WTC11 (cell line): ENCODE data around the gene OR10G8. TPM values are rescaled to one million over a fixed set of nuclear protein-coding genes. Genes with fewer than 3 reads are reported as not detected.

Experiments used
- ATAC-seq: fragments of 200-7000 bp; cut with Tn5 transposase; 2 replicates; pipeline ENCODE4 v1.10.0; 2021; ENCODE audit warnings: mild to moderate bottlenecking, moderate library complexity
- CTCF ChIA-PET: fragments of 300-600 bp; sonication (Branson Sonifier 250); formaldehyde crosslinking; loops from one replicate; lab custom pipeline; 2021; ENCODE audit warnings: antibody characterized with exemption; lab: Charles Lee
- POLR2A ChIA-PET: fragments of 350-600 bp; sonication (Branson Sonifier 250); formaldehyde crosslinking; loops from one replicate; lab custom pipeline; 2021; ENCODE audit warnings: antibody characterized with exemption; lab: Charles Lee
- DNase-seq: peaks from one replicate; pipeline ENCODE4 v3.0.0; 2021; ENCODE audit warnings: low spot score
- H3K27ac Mint-ChIP-seq: 2 replicates; pipeline ENCODE4 v1.8.0; 2021; ENCODE audit warnings: mixed read lengths
- H3K27me3 Mint-ChIP-seq: 2 replicates; pipeline ENCODE4 v1.8.0; 2021; ENCODE audit warnings: low read depth, mild to moderate bottlenecking, moderate library complexity, mixed read lengths
- H3K36me3 Mint-ChIP-seq: 2 replicates; pipeline ENCODE4 v1.8.0; 2021; ENCODE audit warnings: mixed read lengths
- H3K4me1 Mint-ChIP-seq: 2 replicates; pipeline ENCODE4 v1.8.0; 2022; ENCODE audit warnings: mixed read lengths
- H3K4me3 Mint-ChIP-seq: 2 replicates; pipeline ENCODE4 v1.8.0; 2021; ENCODE audit warnings: mild to moderate bottlenecking, moderate library complexity, mixed read lengths
- H3K9me3 Mint-ChIP-seq: 2 replicates; pipeline ENCODE4 v1.8.0; 2021; ENCODE audit warnings: mixed read lengths
- CBFB ChIP-seq: sonication (generic); formaldehyde crosslinking; IDR thresholded peaks from 2 replicates; pipeline ENCODE4 v1.8.1; 2022; ENCODE audit warnings: mild to moderate bottlenecking, low read depth, missing genetic modification reagents
- CTCF ChIP-seq: fragments of 200-600 bp; IDR thresholded peaks from 2 replicates; pipeline ENCODE4 v1.8.0; 2022; ENCODE audit warnings: antibody characterized with exemption
- E2F4 ChIP-seq: sonication (generic); formaldehyde crosslinking; IDR thresholded peaks from 2 replicates; pipeline ENCODE4 v1.8.1; 2022; ENCODE audit warnings: low read depth, mild to moderate bottlenecking, moderate library complexity, missing genetic modification reagents, borderline replicate concordance
- FOXJ3 ChIP-seq: sonication (generic); formaldehyde crosslinking; IDR thresholded peaks from 2 replicates; pipeline ENCODE4 v1.9.0; 2021; ENCODE audit warnings: missing genetic modification reagents, mild to moderate bottlenecking, borderline replicate concordance
- FOXK1 ChIP-seq: sonication (generic); formaldehyde crosslinking; IDR thresholded peaks from 2 replicates; pipeline ENCODE4 v1.8.0; 2022; ENCODE audit warnings: mild to moderate bottlenecking, moderate library complexity, missing genetic modification reagents
- MAX ChIP-seq: sonication (generic); formaldehyde crosslinking; IDR thresholded peaks from 2 replicates; pipeline ENCODE4 v1.8.0; 2022; ENCODE audit warnings: mild to moderate bottlenecking, missing genetic modification reagents
- ZNF138 ChIP-seq: sonication (generic); formaldehyde crosslinking; conservative IDR thresholded peaks from 2 replicates; pipeline ENCODE4 v1.8.1; 2022; ENCODE audit warnings: mild to moderate bottlenecking, moderate library complexity, missing genetic modification reagents
- ZNF396 ChIP-seq: fragments of 250-450 bp; sonication (Bioruptor Pico); IDR thresholded peaks from 2 replicates; pipeline ENCODE4 v1.8.0; 2021; ENCODE audit warnings: mild to moderate bottlenecking, moderate library complexity, borderline replicate concordance
- ZNF416 ChIP-seq: fragments of 250-450 bp; sonication (Bioruptor Pico); IDR thresholded peaks from 2 replicates; pipeline ENCODE4 v1.9.0; 2021; ENCODE audit warnings: mild to moderate bottlenecking, inconsistent platforms
- total RNA-seq: library from RNA; stranded (reverse); gene quantifications from 3 replicates; pipeline ENCODE4 v1.2.3, GENCODE V29; 2021

Gene OR10G8
- total RNA-seq, 1 experiment from 2014 or later, result not detected

GRCh38 chr11:124068601-124069110 lies 42.1 kb downstream of the OR10G8 start:
- POLR2A ChIA-PET, result no interaction called here
- CTCF ChIA-PET, result interaction anchor here (0.5 to 2.6 kb wide), 13 partner anchors 12 to 428 kb away, joined by 3 to 16 read pairs (median 5); partner anchors contain the start of gene VWA5A
- Mint-ChIP-seq H3K9me3 (no peaks in the 10 kb centered on the region), H3K27ac (no peak overlapping the region), H3K4me1 (peaks cover 22% of the 10 kb centered on the region), H3K27me3 (peaks cover 3% of the 10 kb centered on the region; the same call in 1 of the 2 replicates), H3K4me3 (no peak overlapping the region), H3K36me3 (no peaks in the 10 kb centered on the region)
- DNase-seq (no peak), ATAC-seq (no peak)
- no peak for TF ChIP-seq ZNF396
- TF ChIP-seq ZNF138 (CRISPR knock-in tag), result no peak
- TF ChIP-seq FOXJ3 (CRISPR knock-in tag), result no peak
- TF ChIP-seq ZNF416, result no peak

DNA sequence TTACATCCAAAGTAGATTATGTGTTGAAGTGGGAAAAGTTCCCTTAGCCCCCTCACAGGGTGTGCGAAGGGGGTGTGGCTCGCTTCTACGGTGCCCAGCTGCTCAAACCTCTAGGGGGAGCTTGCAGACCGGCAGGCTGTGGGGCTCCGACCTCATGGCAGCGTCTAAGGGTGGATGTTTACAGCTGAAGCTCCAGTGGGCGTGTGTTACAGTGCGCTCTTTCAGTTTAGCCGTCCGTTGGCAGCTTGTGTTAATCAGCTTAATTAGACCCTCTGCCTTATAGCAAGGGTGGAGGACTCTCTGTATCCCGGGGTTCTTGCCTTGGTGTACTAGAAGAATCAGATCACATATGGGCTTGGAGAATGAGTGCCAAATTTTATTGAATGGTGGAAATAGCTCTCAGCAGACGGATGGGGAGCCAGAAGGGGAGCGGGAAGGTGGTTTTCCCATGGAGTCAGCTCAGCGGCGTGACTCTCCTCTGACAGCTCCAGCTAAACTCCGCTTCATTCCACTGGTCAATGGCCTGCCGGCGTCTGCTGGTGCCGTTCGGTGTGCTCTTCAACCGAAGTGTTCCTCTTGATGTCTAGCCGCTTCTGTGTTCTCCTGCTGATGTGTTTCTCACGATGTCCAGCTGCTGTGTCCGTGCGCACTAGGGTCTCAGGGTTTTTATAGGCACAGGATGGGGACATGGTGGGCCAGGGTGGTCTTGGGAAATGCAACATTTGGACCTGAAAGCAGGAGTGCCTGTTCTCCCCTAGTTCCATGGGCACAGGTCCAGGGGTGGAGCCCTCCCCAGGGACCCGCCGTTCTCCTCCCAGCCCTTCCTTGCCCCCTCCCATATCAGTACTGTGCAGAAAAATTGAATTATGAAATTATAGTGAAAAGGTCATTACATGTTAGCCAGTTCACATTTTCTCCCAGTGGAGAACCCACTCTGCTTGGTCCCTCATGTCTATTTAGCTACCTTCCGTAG lies 43.1 kb downstream of the OR10G8 start:
- Mint-ChIP-seq H3K9me3 (no peaks in the 10 kb centered on the region), H3K36me3 (no peaks in the 10 kb centered on the region), H3K4me1 (peaks cover 22% of the 10 kb centered on the region), H3K27ac (no peak overlapping the region), H3K27me3 (peaks cover 3% of the 10 kb centered on the region; the same call in 1 of the 2 replicates), H3K4me3 (peak overlapping the region; percentile 48)
- ChIA-PET POLR2A (no interaction called here), CTCF (interaction anchor here (0.6 to 2.6 kb wide), 28 partner anchors 11 to 532 kb away, joined by 3 to 16 read pairs (median 4); partner anchors contain the start of genes SCN3B and VWA5A)
- peak; percentile 99 for ATAC-seq
- TF ChIP-seq E2F4 (CRISPR knock-in tag) (no peak), MAX (peak; percentile 89), FOXK1 (CRISPR knock-in tag) (peak; percentile 78), CTCF (peak; percentile 33; the same call in 1 of the 2 replicates)
- peak; percentile 76 for DNase-seq

- H3K27ac Mint-ChIP-seq, result no peak overlapping the region
- TF ChIP-seq CBFB, result no peak
- TF ChIP-seq CTCF, result peak; percentile 60
- TF ChIP-seq, all 79 proteins: peak for 1
- ATAC-seq, result peak; percentile 15; the same call in 1 of the 2 replicates
- POLR2A ChIA-PET, result interaction anchor here (0.7 kb wide), 1 partner anchor 44 kb away, joined by 5 read pairs; the partner anchor contains the start of gene VWA5A
- Mint-ChIP-seq H3K27me3 (peaks cover 3% of the 10 kb centered on the region; the same call in 1 of the 2 replicates), H3K4me3 (no peak overlapping the region), H3K9me3 (no peaks in the 10 kb centered on the region), H3K36me3 (no peaks in the 10 kb centered on the region), H3K4me1 (peaks cover 22% of the 10 kb centered on the region)
- CTCF ChIA-PET, result interaction anchor here (0.5 to 1.9 kb wide), 42 partner anchors 9 to 552 kb away, joined by 3 to 29 read pairs (median 4); partner anchors contain the start of genes OR10G7, SCN3B, TBRG1 and VWA5A
- DNase-seq, result peak; percentile 74
These were observed 44.5 kb downstream of the OR10G8 start for GRCh38 chr11:124070915-124071622.
